Melanocyte of skin (primary cell): ENCODE results near the gene CD22. TPM values are rescaled to one million over a fixed set of nuclear protein-coding genes. Genes with fewer than 3 reads are reported as not detected.

Experiments used
- total RNA-seq, 2 donors: library from RNA; depleted of rRNA; stranded (reverse); fragments of >200 nt; gene quantifications; 2 replicates each; pipeline ENCODE4 v1.2.3, GENCODE V29; 2012

The CD22 gene
- total RNA-seq, result under 1 TPM in 1 of 2 donors, not detected in 1; 0.33 TPM

GRCh38 chr19:35328851-35329285 lies at the start of gene CD22:
TSS of gene CD22 (plus strand) at chr19:35329187. CDS start at chr19:35332041, 2,854 bp downstream.

DNA sequence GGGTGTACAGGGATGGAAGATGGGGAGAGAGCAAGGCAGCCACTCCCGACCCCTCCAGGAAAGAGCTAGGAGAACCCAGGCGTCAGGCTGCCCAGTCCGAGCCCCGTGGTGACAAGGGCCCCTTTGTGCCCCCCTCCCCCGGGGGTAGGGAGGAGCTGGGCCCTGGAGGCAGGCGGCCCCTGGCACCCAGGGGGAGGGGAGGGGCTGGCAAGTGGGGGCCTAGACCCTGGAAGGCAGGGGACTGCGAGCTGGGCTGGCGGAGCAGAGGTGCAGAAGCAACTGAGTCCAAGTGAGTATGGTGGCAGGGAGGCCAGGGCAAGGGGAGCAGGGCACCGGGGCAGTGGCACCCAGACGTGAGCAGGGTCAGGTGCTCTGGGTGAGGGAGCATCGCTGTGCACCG lies 37.1 kb upstream of the CD22 start, which contains the start of gene MAG:
Gene MAG (plus strand): TSS at position 246 of the 400 bp plus-strand sequence. CDS start 3,248 bp downstream, outside the sequence.

DNA sequence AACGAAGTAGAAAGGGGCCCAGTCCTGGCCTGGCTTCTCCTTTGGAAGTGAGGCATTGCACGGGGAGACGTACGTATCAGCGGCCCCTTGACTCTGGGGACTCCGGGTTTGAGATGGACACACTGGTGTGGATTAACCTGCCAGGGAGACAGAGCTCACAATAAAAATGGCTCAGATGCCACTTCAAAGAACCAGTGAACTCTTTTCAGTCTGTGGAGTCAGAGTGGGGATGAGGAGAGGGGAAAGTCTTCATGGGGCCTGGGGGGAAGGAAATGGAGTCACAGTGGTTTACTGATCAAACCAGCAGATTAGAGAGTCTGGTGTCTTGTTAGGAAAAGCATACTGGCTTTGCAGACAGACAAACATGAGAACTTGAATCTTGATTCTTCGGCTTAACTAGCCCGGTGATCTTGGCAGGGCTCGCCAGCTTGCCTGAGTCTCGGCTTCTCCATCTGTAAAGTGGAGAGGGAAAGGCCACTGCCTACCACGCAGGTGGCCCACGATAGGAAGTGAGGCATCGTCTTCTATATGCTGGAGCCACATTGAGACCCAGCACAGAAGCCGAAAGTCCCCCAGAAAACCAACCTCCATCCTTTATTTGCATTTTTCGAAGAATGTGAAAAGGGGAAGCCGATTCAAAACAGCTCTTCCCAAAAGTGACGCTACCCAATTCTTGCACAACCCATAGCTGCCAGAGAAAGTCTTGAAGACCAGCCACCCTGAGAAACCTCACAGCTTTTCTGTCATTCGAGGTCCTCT lies 18.4 kb downstream of the CD22 start, which contains the start of gene FFAR1:
Gene FFAR1 (plus strand): TSS at position 732 of the 759 bp plus-strand sequence. CDS start 3,650 bp downstream, outside the sequence.

GRCh38 chr19:35357867-35358573 lies 29.0 kb downstream of the CD22 start, which contains the start of gene FFAR3:
TSS of gene FFAR3 (plus strand) at chr19:35358460. CDS start at chr19:35358891, 431 bp downstream.

GRCh38 chr19:35370722-35371121 lies 41.7 kb downstream of the CD22 start, which contains the start of gene GPR42:
TSS of gene GPR42 (plus strand) at chr19:35371068. CDS start at chr19:35371360, 292 bp downstream.

Other genes starting within 250 kb of the CD22 start
- gene FXYD3, start 213.4 kb upstream of the CD22 start, total RNA-seq, result 1 to 10 TPM; 1.0 to 4.0 TPM
- gene LGI4, start 194.1 kb upstream of the CD22 start, total RNA-seq, result 1 to 10 TPM in 1 of 2 donors, under 1 TPM in 1; 0.33 to 1.4 TPM
- gene FXYD1, start 190.4 kb upstream of the CD22 start, total RNA-seq, result not detected
- not detected for gene FXYD7, start 185.9 kb upstream of the CD22 start, total RNA-seq
- gene FXYD5, start 174.5 kb upstream of the CD22 start, total RNA-seq, result 10 to 100 TPM; 11.7 to 20.6 TPM
- gene FAM187B, start 100.4 kb upstream of the CD22 start, total RNA-seq, result not detected
- gene LSR, start 80.2 kb upstream of the CD22 start, total RNA-seq, result under 1 TPM; 0.34 to 0.67 TPM
- gene USF2, start 60.2 kb upstream of the CD22 start, total RNA-seq, result 10 to 100 TPM; 69.9 to 82.6 TPM
- under 1 TPM; under 0.01 TPM for gene HAMP, start 46.7 kb upstream of the CD22 start, total RNA-seq
- not detected for gene MAG, start 37.0 kb upstream of the CD22 start, total RNA-seq
- not detected for gene FFAR1, start 18.7 kb downstream of the CD22 start, total RNA-seq
- gene FFAR3, start 29.3 kb downstream of the CD22 start, total RNA-seq, result not detected
- not detected for gene GPR42, start 41.9 kb downstream of the CD22 start, total RNA-seq
- under 1 TPM in 1 of 2 donors, not detected in 1; 0.69 TPM for gene FFAR2, start 119.1 kb downstream of the CD22 start, total RNA-seq
- gene KRTDAP, start 161.3 kb downstream of the CD22 start, total RNA-seq, result not detected
- gene DMKN, start 184.5 kb downstream of the CD22 start, total RNA-seq, result 1 to 10 TPM; 2.0 to 6.2 TPM
- gene SBSN, start 199.1 kb downstream of the CD22 start, total RNA-seq, result under 1 TPM in 1 of 2 donors, not detected in 1; under 0.01 TPM
- 10 to 100 TPM in 1 of 2 donors, 1 to 10 TPM in 1; 5.9 to 10.3 TPM for gene GAPDHS, start 204.3 kb downstream of the CD22 start, total RNA-seq
- gene TMEM147, start 216.4 kb downstream of the CD22 start, total RNA-seq, result 100 to 1,000 TPM; 118 to 126 TPM
- gene ATP4A, start 234.5 kb downstream of the CD22 start, total RNA-seq, result not detected